Astrocyte of the cerebellum (primary cell): ENCODE data around the gene PGAP3.

Experiments used
- DNase-seq: peaks from one replicate; pipeline ENCODE4 v3.0.0-alpha.2; 2011; ENCODE audit warnings: low read depth
- H3K4me3 ChIP-seq: 2 replicates; pipeline ENCODE4 v1.5.1; 2011; ENCODE audit warnings: mild to moderate bottlenecking, low read depth, low read length, moderate library complexity
- CTCF ChIP-seq: IDR thresholded peaks from 2 replicates; pipeline ENCODE4 v1.5.1; 2012; ENCODE audit warnings: low read length, low read depth, moderate library complexity, mild to moderate bottlenecking; ENCODE audit errors: missing control alignments
- in situ Hi-C: cut with HindIII; loops from 2 replicates; pipeline ENCODE4 v1.10.0; 2017; ENCODE audit warnings: low sequenced_read_pairs

The PGAP3 gene

DNA sequence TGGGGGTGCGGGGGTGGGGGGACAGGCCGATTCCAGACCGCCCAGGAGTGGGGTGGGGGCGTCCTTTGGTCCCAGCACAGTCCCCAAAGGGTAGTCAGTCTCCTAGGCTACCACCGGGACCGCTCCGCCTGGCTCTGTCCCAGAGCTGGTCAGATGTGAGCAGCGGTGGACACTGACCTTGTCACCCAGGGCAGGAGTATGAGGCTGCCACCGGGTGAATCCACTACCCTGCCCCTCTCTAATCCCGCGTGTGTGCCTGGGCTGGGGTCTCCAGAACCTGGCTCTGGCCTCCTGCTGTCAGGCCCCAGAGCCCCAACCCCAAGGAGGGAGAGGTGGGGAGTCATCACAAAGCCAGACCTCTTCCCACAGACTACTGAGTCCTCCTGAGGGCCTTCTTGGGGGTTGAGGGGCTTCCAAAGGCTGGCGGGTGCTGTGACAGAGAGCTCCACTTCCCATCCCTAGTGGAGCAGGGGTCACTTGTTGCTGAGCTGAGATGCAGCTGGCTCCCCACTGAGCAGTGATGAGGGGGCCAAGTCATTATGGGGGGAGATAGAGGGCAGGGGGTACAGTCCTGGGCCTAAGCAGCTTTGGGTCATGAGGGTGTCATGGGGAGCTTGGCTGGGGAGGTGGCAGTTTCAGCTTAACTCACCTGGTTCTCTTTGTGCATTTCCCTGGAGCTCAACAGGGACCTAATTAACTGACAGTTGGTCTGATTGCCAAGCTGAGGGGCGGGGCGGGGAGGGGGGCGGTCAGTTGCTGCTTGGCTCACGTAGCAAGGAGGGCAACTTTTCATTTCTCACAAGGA, 59.9 kb downstream of the PGAP3 start:
- TF ChIP-seq CTCF: no peak

GRCh38 chr17:39627047-39627711, 60.7 kb downstream of the PGAP3 start:
- TF ChIP-seq CTCF: no peak
- no peak for DNase-seq
- peak overlapping the region; percentile 36 for H3K4me3 ChIP-seq
- in situ Hi-C loops: no loop called here

More for the DNA sequence above, 59.9 kb downstream of the PGAP3 start:
- H3K4me3 ChIP-seq: no peak overlapping the region
- in situ Hi-C loops: no loop called here
- no peak for DNase-seq

- no peak for TF ChIP-seq CTCF
- in situ Hi-C loops: no loop called here
- peak within 1 kb of the TSS; percentile 36 for H3K4me3 ChIP-seq
- no peak for DNase-seq
Observed at GRCh38 chr17:39626171-39627046, 61.4 kb downstream of the PGAP3 start, which contains the start of gene PPP1R1B. Gene PPP1R1B (plus strand): TSS chr17:39626952. CDS start chr17:39627393, 441 bp downstream.

DNA sequence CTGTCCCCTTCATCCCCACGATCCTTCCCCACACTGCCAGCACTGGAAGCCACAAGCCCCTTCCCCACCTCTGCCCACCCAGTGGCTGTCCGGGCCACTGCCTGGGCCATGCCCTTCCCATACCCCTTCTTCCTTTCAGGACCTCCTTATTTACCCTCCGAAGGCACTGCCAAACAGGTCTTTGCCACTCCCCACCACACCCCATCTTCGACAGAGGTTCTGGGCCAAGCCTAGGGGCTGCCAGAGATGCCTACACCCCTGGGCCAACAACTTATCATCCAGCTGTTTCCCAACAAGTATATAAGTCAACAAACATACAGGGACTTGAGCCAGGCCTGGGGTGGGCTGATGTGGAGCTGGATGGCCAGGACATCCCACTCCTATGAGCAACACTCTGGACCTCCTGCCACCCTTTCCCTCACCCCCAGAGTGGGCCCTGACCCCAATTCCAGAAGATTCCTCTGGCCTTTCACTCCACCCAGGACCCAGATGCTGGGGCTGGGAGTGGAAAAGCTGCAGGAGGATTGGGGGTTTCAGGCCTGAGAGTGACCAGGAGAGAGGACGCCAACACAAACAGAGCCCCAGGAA, 62.6 kb downstream of the PGAP3 start:
- in situ Hi-C loops: no loop called here
- no peak for TF ChIP-seq CTCF

GRCh38 chr17:39624313-39624712, 63.5 kb downstream of the PGAP3 start:
- no peak for DNase-seq
- no peak overlapping the region for H3K4me3 ChIP-seq
- in situ Hi-C loops: no loop called here
- TF ChIP-seq CTCF: no peak

More for the DNA sequence above, 62.6 kb downstream of the PGAP3 start:
- no peak for DNase-seq
- H3K4me3 ChIP-seq: no peak overlapping the region
